ENCODE data around the gene APOBEC3H. TPM values are rescaled to one million over a fixed set of nuclear protein-coding genes. Genes with fewer than 3 reads are reported as not detected.
"Not testable (repeated sequence)": the region's sequence is repeated elsewhere in the genome, so short reads cannot be mapped to it uniquely, and the experiment has no call there.

APOBEC3H gene
- not detected in 2 replicates for total RNA-seq (2014; rRNA removed; shearing (Covaris generic))

- Histone ChIP-seq H3K4me1 (no peaks in the 10 kb centered on the region), H3K27me3 (no peaks in the 10 kb centered on the region), H3K4me3 (no peak within 1 kb of the TSS), H3K27ac (no peak within 1 kb of the TSS), H3K36me3 (no peaks in the 10 kb centered on the region), H3K9me3 (replicated peaks) (no peaks in the 10 kb centered on the region)
- peak in 1 of 2 experiments; percentile 13 for DNase-seq
These were observed at the start of gene APOBEC3H for GRCh38 chr22:39097098-39098020. TSS of gene APOBEC3H (plus strand) at chr22:39097244. CDS start at chr22:39100279, 3,035 bp downstream.

GRCh38 chr22:39049486-39049885 lies 47.6 kb upstream of the APOBEC3H start:
- not testable (repeated sequence) for H3K4me1 ChIP-seq; H3K27ac ChIP-seq; DNase-seq; H3K27me3 ChIP-seq; H3K36me3 ChIP-seq; H3K4me3 ChIP-seq; H3K9me3 ChIP-seq (replicated peaks)

- H3K36me3 ChIP-seq; H3K4me3 ChIP-seq; H3K27me3 ChIP-seq; DNase-seq; H3K27ac ChIP-seq; H3K4me1 ChIP-seq; H3K9me3 ChIP-seq (replicated peaks): not testable (repeated sequence)
These were observed 45.1 kb upstream of the APOBEC3H start for GRCh38 chr22:39051844-39052495.

GRCh38 chr22:39055658-39056057 lies 41.4 kb upstream of the APOBEC3H start:
- Histone ChIP-seq H3K27ac (no peak overlapping the region), H3K9me3 (replicated peaks) (no peaks in the 10 kb centered on the region), H3K27me3 (no peaks in the 10 kb centered on the region), H3K4me3 (no peak overlapping the region), H3K4me1 (no peaks in the 10 kb centered on the region), H3K36me3 (no peaks in the 10 kb centered on the region)
- DNase-seq: no peak

GRCh38 chr22:39061290-39061689 lies 35.8 kb upstream of the APOBEC3H start:
- H3K4me3 ChIP-seq; H3K27me3 ChIP-seq; H3K36me3 ChIP-seq; DNase-seq; H3K4me1 ChIP-seq; H3K9me3 ChIP-seq (replicated peaks); H3K27ac ChIP-seq: not testable (repeated sequence)

- H3K27me3 ChIP-seq; H3K4me1 ChIP-seq; DNase-seq; H3K36me3 ChIP-seq; H3K9me3 ChIP-seq (replicated peaks); H3K27ac ChIP-seq; H3K4me3 ChIP-seq: not testable (repeated sequence)
These were observed 35.1 kb upstream of the APOBEC3H start for GRCh38 chr22:39061951-39062350.

GRCh38 chr22:39063904-39064303 lies 33.1 kb upstream of the APOBEC3H start:
- H3K4me3 ChIP-seq; H3K9me3 ChIP-seq (replicated peaks); H3K4me1 ChIP-seq; H3K36me3 ChIP-seq; DNase-seq; H3K27ac ChIP-seq; H3K27me3 ChIP-seq: not testable (repeated sequence)

- H3K9me3 ChIP-seq (replicated peaks); DNase-seq; H3K36me3 ChIP-seq; H3K4me1 ChIP-seq; H3K4me3 ChIP-seq; H3K27me3 ChIP-seq; H3K27ac ChIP-seq: not testable (repeated sequence)
These were observed 30.4 kb upstream of the APOBEC3H start for GRCh38 chr22:39066442-39067276.

GRCh38 chr22:39068033-39068785 lies 28.8 kb upstream of the APOBEC3H start:
- no peaks in the 10 kb centered on the region for H3K36me3 ChIP-seq
- no peak for DNase-seq
- H3K27ac ChIP-seq: no peak overlapping the region
- no peaks in the 10 kb centered on the region for H3K4me1 ChIP-seq
- no peaks in the 10 kb centered on the region; the same call in 1 of the 2 replicates for H3K27me3 ChIP-seq
- H3K9me3 ChIP-seq (replicated peaks): no peaks in the 10 kb centered on the region
- H3K4me3 ChIP-seq: no peak overlapping the region

GRCh38 chr22:39070186-39070585 lies 26.9 kb upstream of the APOBEC3H start:
- Histone ChIP-seq H3K4me3 (no peak overlapping the region), H3K9me3 (replicated peaks) (no peaks in the 10 kb centered on the region), H3K4me1 (no peaks in the 10 kb centered on the region), H3K27me3 (no peaks in the 10 kb centered on the region; the same call in 1 of the 2 replicates), H3K27ac (no peak overlapping the region), H3K36me3 (no peaks in the 10 kb centered on the region)
- DNase-seq: no peak

- DNase-seq; H3K36me3 ChIP-seq; H3K9me3 ChIP-seq (replicated peaks); H3K27ac ChIP-seq; H3K4me1 ChIP-seq; H3K27me3 ChIP-seq; H3K4me3 ChIP-seq: not testable (repeated sequence)
These were observed 24.5 kb upstream of the APOBEC3H start for GRCh38 chr22:39072581-39072981.

- H3K9me3 ChIP-seq (replicated peaks): no peaks in the 10 kb centered on the region
- H3K27ac ChIP-seq: no peak overlapping the region
- H3K27me3 ChIP-seq: no peaks in the 10 kb centered on the region
- DNase-seq: no peak
- H3K4me3 ChIP-seq: no peak overlapping the region
- H3K4me1 ChIP-seq: no peaks in the 10 kb centered on the region
- no peaks in the 10 kb centered on the region for H3K36me3 ChIP-seq
These were observed 23.1 kb upstream of the APOBEC3H start for GRCh38 chr22:39073981-39074380.

GRCh38 chr22:39076155-39077025 lies 20.7 kb upstream of the APOBEC3H start:
- not testable (repeated sequence) for H3K4me1 ChIP-seq; DNase-seq; H3K36me3 ChIP-seq; H3K27ac ChIP-seq; H3K4me3 ChIP-seq; H3K27me3 ChIP-seq; H3K9me3 ChIP-seq (replicated peaks)
